ENCODE data around the gene ZNF718. TPM values are rescaled to one million over a fixed set of nuclear protein-coding genes. Genes with fewer than 3 reads are reported as not detected.
"Not testable (repeated sequence)": the region's sequence is repeated elsewhere in the genome, so short reads cannot be mapped to it uniquely, and the experiment has no call there.

ZNF718 gene
- total RNA-seq, 2 experiments from 2014 or later = 7.4 to 7.5 TPM

DNA sequence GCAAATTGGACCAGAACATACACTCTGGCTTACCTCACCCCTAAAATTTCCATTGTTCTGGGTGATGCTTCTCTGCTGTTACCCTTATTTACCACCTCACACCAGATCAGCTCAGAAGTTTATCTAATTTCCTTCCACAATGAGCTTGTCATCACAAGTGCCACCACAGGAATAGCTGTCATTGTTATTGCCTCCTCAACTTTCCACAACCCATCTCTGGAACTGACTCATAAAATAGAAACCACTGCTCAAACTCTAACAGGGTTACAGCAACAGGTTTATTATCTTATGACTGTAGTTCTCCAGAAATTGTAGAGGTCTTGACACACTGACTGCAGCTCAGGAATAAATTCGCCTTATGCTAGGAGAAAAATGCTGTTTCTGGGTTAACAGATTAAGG lies 52.7 kb downstream of the ZNF718 start:
- intact Hi-C loops (cut with micrococcal nuclease) = no loop called here
- DNase-seq (no peak), ATAC-seq (peak; percentile 30)
- no peaks in the 10 kb centered on the region for H3K27me3 Mint-ChIP-seq
- peaks cover 52% of the 10 kb centered on the region for H3K36me3 Mint-ChIP-seq (ENCODE audit: low read depth)
- H3K4me3 Mint-ChIP-seq = no peak overlapping the region
- peaks cover 54% of the 10 kb centered on the region for H3K9me3 Mint-ChIP-seq
- ChIA-PET CTCF (no interaction called here), POLR2A (no interaction called here)
- no peak for TF ChIP-seq CTCF (IDR thresholded peaks at IDR 0.05)
- H3K27ac Mint-ChIP-seq = no peak overlapping the region
- H3K4me1 Mint-ChIP-seq (ENCODE audit: low read depth) = no peaks in the 10 kb centered on the region

- intact Hi-C loops (cut with micrococcal nuclease); POLR2A ChIA-PET; H3K27ac Mint-ChIP-seq; H3K27me3 Mint-ChIP-seq; H3K4me3 Mint-ChIP-seq; CTCF ChIA-PET; H3K4me1 Mint-ChIP-seq (ENCODE audit: low read depth); ATAC-seq; DNase-seq: not testable (repeated sequence)
- H3K36me3 Mint-ChIP-seq (ENCODE audit: low read depth) = peaks cover 66% of the 10 kb centered on the region
- H3K9me3 Mint-ChIP-seq = peaks cover 59% of the 10 kb centered on the region
These were observed 57.9 kb downstream of the ZNF718 start for GRCh38 chr4:182225-182624.

- no peak for TF ChIP-seq CTCF (IDR thresholded peaks at IDR 0.05)
- intact Hi-C loops (cut with micrococcal nuclease) = no loop called here
- H3K36me3 Mint-ChIP-seq (ENCODE audit: low read depth) = peaks cover 50% of the 10 kb centered on the region
- H3K4me1 Mint-ChIP-seq (ENCODE audit: low read depth) = no peaks in the 10 kb centered on the region
- H3K9me3 Mint-ChIP-seq = peaks cover 47% of the 10 kb centered on the region
- POLR2A ChIA-PET = no interaction called here
- no peak overlapping the region for H3K27ac Mint-ChIP-seq
- no peaks in the 10 kb centered on the region for H3K27me3 Mint-ChIP-seq
- ATAC-seq (no peak), DNase-seq (no peak)
- CTCF ChIA-PET = no interaction called here
- H3K4me3 Mint-ChIP-seq = no peak overlapping the region
These were observed 63.8 kb downstream of the ZNF718 start for GRCh38 chr4:188091-188490.

GRCh38 chr4:195159-195558 lies 70.9 kb downstream of the ZNF718 start:
- not testable (repeated sequence) for ATAC-seq

DNA sequence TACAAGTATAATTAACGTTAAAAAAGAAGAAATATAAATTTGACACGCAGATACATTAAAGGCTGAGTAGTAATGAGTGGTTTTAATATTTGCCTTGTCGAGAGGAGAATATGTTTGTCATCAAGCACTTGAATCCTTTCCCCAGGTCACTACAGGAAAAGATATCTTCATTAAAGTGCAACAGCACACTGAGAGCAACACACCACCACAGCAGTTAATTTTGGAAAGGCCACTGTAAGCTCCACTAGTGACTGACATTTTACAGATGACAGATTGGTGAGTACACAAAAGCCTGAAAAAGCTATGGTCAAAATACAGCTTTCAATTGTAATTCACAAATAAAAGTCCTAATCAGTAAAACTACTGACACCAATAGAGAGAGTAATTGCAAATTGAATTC lies 76.6 kb downstream of the ZNF718 start:
- Mint-ChIP-seq H3K27ac (no peak overlapping the region), H3K4me1 (ENCODE audit: low read depth) (no peaks in the 10 kb centered on the region), H3K9me3 (peaks cover 43% of the 10 kb centered on the region), H3K4me3 (no peak overlapping the region), H3K36me3 (ENCODE audit: low read depth) (peaks cover 42% of the 10 kb centered on the region), H3K27me3 (no peaks in the 10 kb centered on the region)
- ChIA-PET POLR2A (no interaction called here), CTCF (no interaction called here)
- DNase-seq = no peak
- ATAC-seq = no peak
- intact Hi-C loops (cut with micrococcal nuclease) = no loop called here
- TF ChIP-seq CTCF (IDR thresholded peaks at IDR 0.05) = no peak

More at GRCh38 chr4:195159-195558, 70.9 kb downstream of the ZNF718 start:
- H3K27me3 Mint-ChIP-seq; H3K27ac Mint-ChIP-seq; H3K4me1 Mint-ChIP-seq (ENCODE audit: low read depth); POLR2A ChIA-PET; intact Hi-C loops (cut with micrococcal nuclease); DNase-seq; H3K4me3 Mint-ChIP-seq; CTCF ChIA-PET: not testable (repeated sequence)
- Mint-ChIP-seq H3K9me3 (peaks cover 41% of the 10 kb centered on the region), H3K36me3 (ENCODE audit: low read depth) (peaks cover 24% of the 10 kb centered on the region)

GRCh38 chr4:202822-203221 lies 78.5 kb downstream of the ZNF718 start:
- H3K27me3 Mint-ChIP-seq; CTCF ChIA-PET; intact Hi-C loops (cut with micrococcal nuclease); ATAC-seq; DNase-seq; H3K27ac Mint-ChIP-seq; H3K4me1 Mint-ChIP-seq (ENCODE audit: low read depth); POLR2A ChIA-PET; H3K4me3 Mint-ChIP-seq: not testable (repeated sequence)
- H3K36me3 Mint-ChIP-seq (ENCODE audit: low read depth) = peaks cover 42% of the 10 kb centered on the region
- peaks cover 43% of the 10 kb centered on the region for H3K9me3 Mint-ChIP-seq
